Loucy (cell line): ENCODE measurements around the gene ADRA1B.

Experiments
- CTCF ChIP-seq: fragments of 200-600 bp; sonication (generic); conservative IDR thresholded peaks from 2 replicates; pipeline ENCODE4 v1.5.1; 2014; ENCODE audit warnings: mild to moderate bottlenecking, antibody characterized with exemption, low read length
- EZH2phosphoT487 ChIP-seq: fragments of 200-600 bp; IDR thresholded peaks from 2 replicates; pipeline ENCODE4 v1.6.1; 2018; ENCODE audit warnings: antibody characterized with exemption, mild to moderate bottlenecking, moderate library complexity, borderline replicate concordance

- TF ChIP-seq CTCF, result no peak
- no peak for TF ChIP-seq EZH2phosphoT487
These were observed 47.7 kb downstream of the ADRA1B start for GRCh38 chr5:159963935-159964334.
